ACC112 (cell line): ENCODE measurements around the gene ABR.

Experiments
- H2AFZ ChIP-seq: fragments of 200-600 bp; sonication (generic); one replicate; pipeline ENCODE4 v1.6.0; 2017; ENCODE audit warnings: antibody characterized with exemption, low read length; ENCODE audit not compliant: unreplicated experiment
- H3K27ac ChIP-seq: fragments of 200-600 bp; sonication (generic); 2 replicates; pipeline ENCODE4 v1.5.1; 2014; ENCODE audit warnings: low read depth, mild to moderate bottlenecking, antibody characterized with exemption, low read length, moderate library complexity
- H3K27me3 ChIP-seq: fragments of 200-600 bp; sonication (generic); 2 replicates; pipeline ENCODE4 v1.6.1; 2014; ENCODE audit warnings: mild to moderate bottlenecking, antibody characterized with exemption, low read length, moderate library complexity, mixed read lengths; ENCODE audit not compliant: insufficient read depth
- H3K36me3 ChIP-seq: fragments of 200-600 bp; sonication (generic); 2 replicates; pipeline ENCODE4 v1.6.1; 2016; ENCODE audit warnings: mild to moderate bottlenecking, antibody characterized with exemption, low read length, moderate library complexity, mixed read lengths; ENCODE audit not compliant: insufficient read depth
- H3K4me1 ChIP-seq: fragments of 200-600 bp; sonication (generic); one replicate; pipeline ENCODE4 v1.6.1; 2016; ENCODE audit warnings: low read length, mixed read lengths; ENCODE audit not compliant: insufficient read depth, unreplicated experiment, control insufficient read depth
- H3K4me3 ChIP-seq: fragments of 200-600 bp; sonication (generic); 2 replicates; pipeline ENCODE4 v1.5.1; 2014; ENCODE audit warnings: mild to moderate bottlenecking, low read depth, low read length
- H3K79me2 ChIP-seq: fragments of 200-600 bp; sonication (generic); one replicate; pipeline ENCODE4 v1.6.0; 2016; ENCODE audit warnings: low read length; ENCODE audit not compliant: control insufficient read depth, unreplicated experiment, insufficient read depth

Gene ABR

GRCh38 chr17:1116602-1117001 lies 63.2 kb downstream of the ABR start:
- H3K36me3 ChIP-seq: no peaks in the 10 kb centered on the region
- peaks cover 16% of the 10 kb centered on the region for H3K4me1 ChIP-seq
- H3K4me3 ChIP-seq: no peak overlapping the region
- no peaks in the 10 kb centered on the region for H3K79me2 ChIP-seq
- no peak overlapping the region for H2AFZ ChIP-seq
- no peaks in the 10 kb centered on the region for H3K27me3 ChIP-seq
- H3K27ac ChIP-seq: no peak overlapping the region

- no peak overlapping the region for H3K4me3 ChIP-seq
- peaks cover 10% of the 10 kb centered on the region for H3K79me2 ChIP-seq
- H2AFZ ChIP-seq: no peak overlapping the region
- H3K4me1 ChIP-seq: peaks cover 41% of the 10 kb centered on the region
- H3K27me3 ChIP-seq: no peaks in the 10 kb centered on the region
- H3K27ac ChIP-seq: no peak overlapping the region
- no peaks in the 10 kb centered on the region for H3K36me3 ChIP-seq
Observed at GRCh38 chr17:1112875-1113274, 66.9 kb downstream of the ABR start.

GRCh38 chr17:1111599-1112443 lies 68.0 kb downstream of the ABR start:
- H3K36me3 ChIP-seq: no peaks in the 10 kb centered on the region
- H2AFZ ChIP-seq: peak overlapping the region; percentile 43
- peak overlapping the region; percentile 94 for H3K27ac ChIP-seq
- no peak overlapping the region for H3K4me3 ChIP-seq
- peaks cover 19% of the 10 kb centered on the region for H3K79me2 ChIP-seq
- H3K4me1 ChIP-seq: peaks cover 42% of the 10 kb centered on the region
- no peaks in the 10 kb centered on the region for H3K27me3 ChIP-seq

- Histone ChIP-seq H3K4me3 (peak overlapping the region; percentile 18; the same call in 1 of the 2 replicates), H3K36me3 (no peaks in the 10 kb centered on the region), H3K4me1 (peaks cover 42% of the 10 kb centered on the region), H2AFZ (peak overlapping the region; percentile 43), H3K27me3 (no peaks in the 10 kb centered on the region), H3K79me2 (peaks cover 23% of the 10 kb centered on the region), H3K27ac (peak overlapping the region; percentile 94)
Observed at GRCh38 chr17:1110862-1111598, 68.8 kb downstream of the ABR start.

GRCh38 chr17:1110541-1110861 lies 69.3 kb downstream of the ABR start:
- H3K4me3 ChIP-seq: peak overlapping the region; percentile 90
- no peaks in the 10 kb centered on the region for H3K36me3 ChIP-seq
- H3K79me2 ChIP-seq: peaks cover 27% of the 10 kb centered on the region
- peak overlapping the region; percentile 94 for H3K27ac ChIP-seq
- H3K4me1 ChIP-seq: peaks cover 41% of the 10 kb centered on the region
- H3K27me3 ChIP-seq: no peaks in the 10 kb centered on the region
- no peak overlapping the region for H2AFZ ChIP-seq

GRCh38 chr17:1109606-1110540 lies 69.9 kb downstream of the ABR start:
- Histone ChIP-seq H2AFZ (no peak overlapping the region), H3K4me3 (peak overlapping the region; percentile 90), H3K27me3 (no peaks in the 10 kb centered on the region), H3K4me1 (peaks cover 37% of the 10 kb centered on the region), H3K27ac (peak overlapping the region; percentile 94), H3K79me2 (peaks cover 27% of the 10 kb centered on the region), H3K36me3 (no peaks in the 10 kb centered on the region)

- Histone ChIP-seq H3K79me2 (peaks cover 27% of the 10 kb centered on the region), H3K4me3 (peak overlapping the region; percentile 90), H3K36me3 (no peaks in the 10 kb centered on the region; the same call in 1 of the 2 replicates), H2AFZ (peak overlapping the region; percentile 67), H3K27ac (peak overlapping the region; percentile 94), H3K4me1 (peaks cover 33% of the 10 kb centered on the region), H3K27me3 (no peaks in the 10 kb centered on the region)
Observed at GRCh38 chr17:1108765-1109605, 70.8 kb downstream of the ABR start.

GRCh38 chr17:1108478-1108764 lies 71.4 kb downstream of the ABR start:
- no peak overlapping the region for H2AFZ ChIP-seq

GRCh38 chr17:1107777-1108477 lies 71.9 kb downstream of the ABR start:
- no peak overlapping the region for H3K27ac ChIP-seq
- no peaks in the 10 kb centered on the region for H3K27me3 ChIP-seq
- H2AFZ ChIP-seq: no peak overlapping the region
- H3K4me1 ChIP-seq: peaks cover 33% of the 10 kb centered on the region
- peak overlapping the region; percentile 90 for H3K4me3 ChIP-seq
- H3K36me3 ChIP-seq: no peaks in the 10 kb centered on the region; the same call in 1 of the 2 replicates
- peaks cover 28% of the 10 kb centered on the region for H3K79me2 ChIP-seq

More at GRCh38 chr17:1108478-1108764, 71.4 kb downstream of the ABR start:
- Histone ChIP-seq H3K4me3 (peak overlapping the region; percentile 90), H3K27ac (peak overlapping the region; percentile 94; the same call in 1 of the 2 replicates), H3K79me2 (peaks cover 28% of the 10 kb centered on the region), H3K36me3 (no peaks in the 10 kb centered on the region; the same call in 1 of the 2 replicates), H3K27me3 (no peaks in the 10 kb centered on the region), H3K4me1 (peaks cover 33% of the 10 kb centered on the region)
